Activated B cell treated with CpG ODN at 0.5 μM for 24 hours (primary cell): ENCODE results near the gene SYMPK. TPM values are rescaled to one million over a fixed set of nuclear protein-coding genes. Genes with fewer than 3 reads are reported as not detected.

Source experiments
- ATAC-seq: fragments of 200-7000 bp; cut with Tn5 transposase; one replicate; pipeline ENCODE4 v1.10.0; 2021; ENCODE audit warnings: low read depth, mild to moderate bottlenecking, moderate library complexity
- CTCF ChIA-PET: fragments of 350-600 bp; sonication (Branson Sonifier 250); formaldehyde crosslinking; loops from one replicate; lab custom pipeline; 2021; ENCODE audit warnings: antibody characterized with exemption; lab: Charles Lee
- POLR2A ChIA-PET: fragments of 350-600 bp; sonication (Branson Sonifier 250); formaldehyde crosslinking; loops from one replicate; lab custom pipeline; 2021; ENCODE audit warnings: antibody characterized with exemption; lab: Charles Lee
- DNase-seq: peaks from one replicate; pipeline ENCODE4 v3.0.0; 2022
- H3K27ac Mint-ChIP-seq: one replicate; pipeline ENCODE4 v1.8.0; 2020; ENCODE audit warnings: mixed read lengths
- H3K27me3 Mint-ChIP-seq: one replicate; pipeline ENCODE4 v1.8.0; 2021; ENCODE audit warnings: mixed read lengths
- H3K36me3 Mint-ChIP-seq: one replicate; pipeline ENCODE4 v1.8.0; 2021; ENCODE audit warnings: low read depth, mixed read lengths
- H3K4me1 Mint-ChIP-seq: one replicate; pipeline ENCODE4 v1.8.0; 2021; ENCODE audit warnings: mixed read lengths
- H3K4me3 Mint-ChIP-seq: one replicate; pipeline ENCODE4 v1.8.0; 2020; ENCODE audit warnings: mild to moderate bottlenecking, mixed read lengths
- H3K9me3 Mint-ChIP-seq: one replicate; pipeline ENCODE4 v1.8.0; 2020; ENCODE audit warnings: mixed read lengths
- intact Hi-C: fragments of 100-400 bp; cut with micrococcal nuclease; formaldehyde crosslinking; loops from one replicate; pipeline ENCODE4 v1.15.1; 2024
- total RNA-seq: library from RNA; stranded (reverse); gene quantifications from 2 replicates; pipeline ENCODE4 v1.2.3, GENCODE V29; 2022
- TF ChIP-seq, protein P1 (sequence below): fragments of 200-600 bp; IDR thresholded peaks from one replicate; pipeline ENCODE4 v1.8.0; 2022; ENCODE audit warnings: antibody characterized with exemption, mild to moderate bottlenecking

SYMPK gene
- total RNA-seq, 1 donor from 2014 or later, result 150 TPM

DNA sequence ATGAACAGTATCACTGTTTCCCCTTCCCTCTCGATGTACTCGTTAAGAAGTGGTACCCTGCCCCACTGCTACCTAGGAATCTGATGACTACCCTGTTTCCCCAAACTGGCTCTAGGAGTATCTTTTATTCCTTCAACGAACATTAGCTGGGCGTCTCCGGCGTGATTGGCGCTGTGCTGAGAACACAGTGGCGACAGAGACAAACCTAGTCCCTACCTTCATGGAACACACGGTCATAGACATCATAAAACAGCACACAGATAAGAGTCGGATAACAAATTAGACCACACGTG is 730 bp downstream of the SYMPK start:
- Mint-ChIP-seq H3K27me3 (peaks cover 19% of the 10 kb centered on the region), H3K9me3 (no peaks in the 10 kb centered on the region), H3K27ac (peak overlapping the region; percentile 96), H3K4me1 (peaks cover 37% of the 10 kb centered on the region), H3K4me3 (peak overlapping the region; percentile 96), H3K36me3 (peaks cover 35% of the 10 kb centered on the region)
- ChIA-PET POLR2A (interaction anchor here (0.5 to 2.4 kb wide), 6 partner anchors 24 to 533 kb away, joined by 3 to 33 read pairs (median 6); partner anchors contain the start of genes IRF2BP1 and MYPOP), CTCF (interaction anchor here (0.6 to 1.7 kb wide), 2 partner anchors 20 to 93 kb away, joined by 3 read pairs; partner anchors contain the start of gene SIX5)
- TF ChIP-seq, protein P1, sequence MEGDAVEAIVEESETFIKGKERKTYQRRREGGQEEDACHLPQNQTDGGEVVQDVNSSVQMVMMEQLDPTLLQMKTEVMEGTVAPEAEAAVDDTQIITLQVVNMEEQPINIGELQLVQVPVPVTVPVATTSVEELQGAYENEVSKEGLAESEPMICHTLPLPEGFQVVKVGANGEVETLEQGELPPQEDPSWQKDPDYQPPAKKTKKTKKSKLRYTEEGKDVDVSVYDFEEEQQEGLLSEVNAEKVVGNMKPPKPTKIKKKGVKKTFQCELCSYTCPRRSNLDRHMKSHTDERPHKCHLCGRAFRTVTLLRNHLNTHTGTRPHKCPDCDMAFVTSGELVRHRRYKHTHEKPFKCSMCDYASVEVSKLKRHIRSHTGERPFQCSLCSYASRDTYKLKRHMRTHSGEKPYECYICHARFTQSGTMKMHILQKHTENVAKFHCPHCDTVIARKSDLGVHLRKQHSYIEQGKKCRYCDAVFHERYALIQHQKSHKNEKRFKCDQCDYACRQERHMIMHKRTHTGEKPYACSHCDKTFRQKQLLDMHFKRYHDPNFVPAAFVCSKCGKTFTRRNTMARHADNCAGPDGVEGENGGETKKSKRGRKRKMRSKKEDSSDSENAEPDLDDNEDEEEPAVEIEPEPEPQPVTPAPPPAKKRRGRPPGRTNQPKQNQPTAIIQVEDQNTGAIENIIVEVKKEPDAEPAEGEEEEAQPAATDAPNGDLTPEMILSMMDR, result no peak
- intact Hi-C loops, result loop anchor here (1.0 to 10.0 kb wide), 5 partner anchors 45 to 989 kb away; partner anchors contain the start of genes AP2S1, GEMIN7, POLR1G and PPP1R13L
- ATAC-seq (no peak), DNase-seq (no peak)

DNA sequence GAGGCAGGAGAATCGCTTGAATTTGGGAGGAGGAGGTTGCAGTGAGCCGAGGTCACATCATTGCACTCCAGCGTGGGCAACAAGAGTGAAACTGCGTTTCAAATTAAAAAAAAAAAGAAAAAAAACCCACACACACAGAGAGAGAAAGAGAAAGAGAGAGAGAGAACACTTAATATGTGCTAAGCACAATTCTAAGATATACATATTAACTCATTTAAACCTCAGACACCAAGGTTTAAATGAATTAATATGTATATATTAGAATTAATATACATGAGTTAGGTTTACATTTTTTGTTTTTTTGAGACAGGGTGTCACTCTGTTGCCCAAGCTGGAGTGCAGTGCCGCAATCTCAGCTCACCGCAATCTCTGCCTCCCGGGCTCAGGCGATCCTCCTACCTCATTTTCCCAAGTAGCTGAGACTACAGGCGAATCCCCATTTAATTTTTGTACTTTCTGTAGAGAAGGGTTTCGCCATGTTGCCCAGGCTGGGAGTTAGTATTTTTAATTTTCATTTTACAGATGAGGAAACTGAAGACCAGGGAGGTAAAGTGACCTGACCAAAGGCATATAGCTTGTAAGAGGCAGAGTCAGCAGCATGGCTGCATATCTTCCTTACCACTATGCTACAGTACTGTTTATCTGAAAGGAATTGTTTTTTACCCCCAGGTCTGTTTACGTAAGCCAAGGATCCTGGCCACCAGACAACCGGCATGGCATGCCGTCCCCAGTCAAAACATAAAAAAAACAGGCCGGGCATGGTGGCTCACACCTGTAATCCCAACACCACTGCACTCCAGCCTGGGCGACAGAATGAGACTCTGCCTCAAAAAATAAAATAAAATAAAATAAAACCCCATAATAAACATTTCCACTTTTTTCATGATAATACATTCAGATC is 2.3 kb downstream of the SYMPK start:
- Mint-ChIP-seq H3K4me1 (peaks cover 37% of the 10 kb centered on the region), H3K36me3 (peaks cover 46% of the 10 kb centered on the region), H3K27me3 (peaks cover 18% of the 10 kb centered on the region), H3K4me3 (peak overlapping the region; percentile 96), H3K27ac (peak overlapping the region; percentile 96), H3K9me3 (no peaks in the 10 kb centered on the region)
- intact Hi-C loops, result loop anchor here (5.0 to 10.0 kb wide), 3 partner anchors 407 to 786 kb away; partner anchors contain the start of genes GEMIN7, POLR1G, PPP1R13L and ZNF296
- CTCF ChIA-PET, result interaction anchor here (0.5 to 1.7 kb wide), 2 partner anchors 21 to 91 kb away, joined by 3 to 4 read pairs; partner anchors contain the start of gene SIX5
- no peak for ATAC-seq
- no peak for DNase-seq
- TF ChIP-seq, protein P1, result no peak
- POLR2A ChIA-PET, result interaction anchor here (0.6 to 1.3 kb wide), 4 partner anchors 37 to 218 kb away, joined by 5 to 6 read pairs (median 6); partner anchors contain the start of gene MYPOP

DNA sequence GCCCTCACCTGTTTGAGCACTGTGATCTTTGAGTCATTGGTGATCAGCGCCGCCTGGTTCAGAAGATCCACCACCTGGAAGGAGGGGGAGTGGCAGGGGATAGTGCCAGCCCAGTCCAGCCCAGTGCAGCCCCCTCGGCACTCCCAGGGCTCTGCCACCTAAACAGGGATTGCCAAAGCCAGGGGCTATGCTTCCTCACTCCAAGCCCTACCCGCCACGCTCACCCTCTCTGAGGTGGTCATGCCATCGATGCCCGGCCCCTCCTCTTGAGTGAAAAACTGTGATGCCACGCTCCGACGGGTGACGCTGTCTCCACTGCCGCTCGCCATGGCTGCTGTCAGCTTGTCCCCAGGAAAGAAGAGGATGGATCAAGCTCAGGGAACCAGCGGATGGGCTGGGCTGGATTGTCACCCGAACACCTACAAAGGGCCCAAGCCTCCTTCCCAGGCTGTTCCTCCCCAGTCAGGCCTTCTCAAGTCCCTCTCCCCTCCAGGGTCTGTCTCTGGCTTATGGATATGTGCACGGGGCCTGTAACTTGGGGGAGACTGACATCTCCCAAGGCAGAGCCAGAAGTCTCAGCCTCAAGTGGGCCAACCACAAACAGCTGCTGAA is 8.7 kb downstream of the SYMPK start:
- H3K36me3 Mint-ChIP-seq, result peaks cover 80% of the 10 kb centered on the region
- H3K9me3 Mint-ChIP-seq, result no peaks in the 10 kb centered on the region
- ATAC-seq (no peak), DNase-seq (no peak)
- no peak overlapping the region for H3K27ac Mint-ChIP-seq
- intact Hi-C loops, result no loop called here
- peaks cover 2% of the 10 kb centered on the region for H3K4me1 Mint-ChIP-seq
- no peak overlapping the region for H3K4me3 Mint-ChIP-seq
- TF ChIP-seq, protein P1, result no peak
- ChIA-PET CTCF (interaction anchor here (1.4 kb wide), 1 partner anchor 55 kb away, joined by 4 read pairs; no protein-coding TSS in a partner anchor), POLR2A (interaction anchor here (0.8 to 1.5 kb wide), 2 partner anchors 9 to 20 kb away, joined by 5 to 7 read pairs; partner anchors contain the start of gene SYMPK)
- no peaks in the 10 kb centered on the region for H3K27me3 Mint-ChIP-seq

- H3K27me3 Mint-ChIP-seq, result no peaks in the 10 kb centered on the region
- no peak overlapping the region for H3K27ac Mint-ChIP-seq
- CTCF ChIA-PET, result no interaction called here
- H3K4me1 Mint-ChIP-seq, result peaks cover 2% of the 10 kb centered on the region
- POLR2A ChIA-PET, result interaction anchor here (0.7 kb wide), 1 partner anchor 142 kb away, joined by 3 read pairs; the partner anchor contains the start of gene CCDC61
- no peak for ATAC-seq
- no peak overlapping the region for H3K4me3 Mint-ChIP-seq
- peaks cover 80% of the 10 kb centered on the region for H3K36me3 Mint-ChIP-seq
- intact Hi-C loops, result no loop called here
- DNase-seq, result no peak
- no peaks in the 10 kb centered on the region for H3K9me3 Mint-ChIP-seq
- TF ChIP-seq, protein P1, result no peak
These were observed 10.0 kb downstream of the SYMPK start for GRCh38 chr19:45852983-45853382.
